Suprapubic skin (tissue), 4 donors: ENCODE data around the gene ZFAND3. TPM values are rescaled to one million over a fixed set of nuclear protein-coding genes. Genes with fewer than 3 reads are reported as not detected.

ENCODE experiments used
- DNase-seq, 2 donors: peaks; one replicate each; pipeline ENCODE4 v3.0.0-alpha.2; 2019; ENCODE audit warnings: low spot score in 2 of 2
- H3K27ac ChIP-seq: fragments of 200-600 bp; sonication (generic); one replicate; pipeline ENCODE4 v1.5.1; 2019
- H3K27me3 ChIP-seq: fragments of 200-600 bp; sonication (generic); one replicate; pipeline ENCODE4 v1.5.1; 2019
- H3K36me3 ChIP-seq: fragments of 200-600 bp; sonication (generic); one replicate; pipeline ENCODE4 v1.5.1; 2019
- H3K4me1 ChIP-seq: fragments of 200-600 bp; sonication (generic); one replicate; pipeline ENCODE4 v1.5.1; 2019
- H3K4me3 ChIP-seq: fragments of 200-600 bp; sonication (generic); one replicate; pipeline ENCODE4 v1.5.1; 2019; ENCODE audit warnings: mild to moderate bottlenecking
- H3K9me3 ChIP-seq: fragments of 200-600 bp; sonication (generic); one replicate; pipeline ENCODE4 v1.5.1; 2019
- CTCF ChIP-seq, 2 donors: fragments of 200-600 bp in 1 of 2; fragments of 450-650 bp in 1 of 2; sonication (generic) in 1 of 2; IDR thresholded peaks; one replicate each; pipeline ENCODE4 v1.5.1; 2016 to 2019; ENCODE audit warnings: antibody characterized with exemption in 2 of 2, mild to moderate bottlenecking in 1 of 2, moderate library complexity in 1 of 2
- EP300 ChIP-seq: sonication (generic); formaldehyde crosslinking; IDR thresholded peaks from one replicate; pipeline ENCODE4 v1.6.1; 2017; ENCODE audit warnings: antibody characterized with exemption
- POLR2A ChIP-seq, 2 donors: fragments of 450-650 bp; IDR thresholded peaks; one replicate each; pipeline ENCODE4 v1.6.1; 2017; ENCODE audit warnings: antibody characterized with exemption in 2 of 2, mild to moderate bottlenecking in 2 of 2, moderate library complexity in 2 of 2
- POLR2AphosphoS5 ChIP-seq, 3 donors: sonication (generic); formaldehyde crosslinking; IDR thresholded peaks; one replicate each; pipeline ENCODE4 v1.6.1; 2017; ENCODE audit warnings: antibody characterized with exemption in 3 of 3
- WGBS: methylation state at CpG from one replicate; pipeline ENCODE4 v1.1.5; 2018; 5-methylcytosine and 5-hydroxymethylcytosine counted together
- total RNA-seq, 4 donors: library from RNA; depleted of rRNA; stranded (reverse); fragments of >200 nt; gene quantifications; one replicate each; pipeline ENCODE4 v1.1.0, GENCODE V29; 2016

Gene ZFAND3
- total RNA-seq, 4 donors from 2014 or later, result 31.1 to 41.0 (median 36.3) TPM

GRCh38 chr6:37845026-37845911 lies 25.7 kb downstream of the ZFAND3 start:
- DNase-seq, result no peak
- H3K4me3 ChIP-seq, result no peak overlapping the region
- no peaks in the 10 kb centered on the region for H3K36me3 ChIP-seq
- no peak for TF ChIP-seq CTCF (IDR thresholded peaks at IDR 0.05)
- no peaks in the 10 kb centered on the region for H3K9me3 ChIP-seq
- peaks cover 39% of the 10 kb centered on the region for H3K4me1 ChIP-seq
- H3K27ac ChIP-seq, result no peak overlapping the region
- H3K27me3 ChIP-seq, result no peaks in the 10 kb centered on the region
- WGBS, result 59% methylated on average over 6 of the region's 6 CpGs

GRCh38 chr6:37845930-37846329 lies 26.4 kb downstream of the ZFAND3 start:
- TF ChIP-seq POLR2A (IDR thresholded peaks at IDR 0.05), result no peak
- no peak for TF ChIP-seq CTCF (IDR thresholded peaks at IDR 0.05)
- no peak for TF ChIP-seq POLR2AphosphoS5 (IDR thresholded peaks at IDR 0.05)
- TF ChIP-seq EP300, result no peak
- Histone ChIP-seq H3K4me1 (peaks cover 39% of the 10 kb centered on the region), H3K27ac (no peak overlapping the region), H3K27me3 (no peaks in the 10 kb centered on the region), H3K9me3 (no peaks in the 10 kb centered on the region), H3K36me3 (no peaks in the 10 kb centered on the region), H3K4me3 (no peak overlapping the region)
- DNase-seq, result no peak

- no peaks in the 10 kb centered on the region for H3K9me3 ChIP-seq
- DNase-seq, result no peak
- no peak for TF ChIP-seq POLR2AphosphoS5 (IDR thresholded peaks at IDR 0.05)
- no peak for TF ChIP-seq POLR2A (IDR thresholded peaks at IDR 0.05)
- TF ChIP-seq CTCF (IDR thresholded peaks at IDR 0.05), result no peak
- no peak for TF ChIP-seq EP300
- H3K4me1 ChIP-seq, result peaks cover 45% of the 10 kb centered on the region
- no peak overlapping the region for H3K4me3 ChIP-seq
- no peak overlapping the region for H3K27ac ChIP-seq
- no peaks in the 10 kb centered on the region for H3K27me3 ChIP-seq
- 87% methylated on average over 3 of the region's 3 CpGs for WGBS
- H3K36me3 ChIP-seq, result no peaks in the 10 kb centered on the region
Observed at GRCh38 chr6:37847704-37848103, 28.2 kb downstream of the ZFAND3 start.

- no peak for TF ChIP-seq POLR2A (IDR thresholded peaks at IDR 0.05)
- no peak for TF ChIP-seq EP300
- TF ChIP-seq CTCF (IDR thresholded peaks at IDR 0.05), result no peak
- no peak for TF ChIP-seq POLR2AphosphoS5 (IDR thresholded peaks at IDR 0.05)
- 66% methylated on average over 4 of the region's 4 CpGs for WGBS
- Histone ChIP-seq H3K4me3 (no peak overlapping the region), H3K9me3 (no peaks in the 10 kb centered on the region), H3K4me1 (peaks cover 45% of the 10 kb centered on the region), H3K27ac (no peak overlapping the region), H3K27me3 (no peaks in the 10 kb centered on the region), H3K36me3 (no peaks in the 10 kb centered on the region)
- no peak for DNase-seq
Observed at GRCh38 chr6:37848371-37848770, 28.8 kb downstream of the ZFAND3 start.

DNA sequence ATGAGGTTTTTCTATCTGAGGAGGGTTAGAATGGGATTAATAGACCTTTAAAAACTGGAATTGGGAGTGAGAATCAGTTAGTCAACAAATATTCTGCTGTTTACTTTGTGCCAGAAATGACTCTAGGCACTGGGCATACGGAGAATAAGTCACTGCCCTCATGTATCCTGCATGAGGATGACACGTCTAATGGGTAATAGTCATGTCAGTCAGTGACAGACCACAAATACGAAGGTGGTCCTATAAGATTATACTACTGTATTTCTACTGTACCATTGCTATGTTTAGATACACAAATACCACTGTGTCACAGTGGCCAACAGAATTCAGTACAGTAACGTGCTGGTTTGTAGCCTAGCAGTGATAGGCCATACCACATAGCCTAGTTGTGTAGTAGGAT lies 30.7 kb downstream of the ZFAND3 start:
- TF ChIP-seq EP300, result no peak
- no peak for TF ChIP-seq CTCF (IDR thresholded peaks at IDR 0.05)
- TF ChIP-seq POLR2AphosphoS5 (IDR thresholded peaks at IDR 0.05), result no peak
- no peak for TF ChIP-seq POLR2A (IDR thresholded peaks at IDR 0.05)
- Histone ChIP-seq H3K27me3 (no peaks in the 10 kb centered on the region), H3K4me3 (no peak overlapping the region), H3K27ac (no peak overlapping the region), H3K36me3 (no peaks in the 10 kb centered on the region), H3K4me1 (peaks cover 37% of the 10 kb centered on the region), H3K9me3 (no peaks in the 10 kb centered on the region)
- WGBS, result 84% methylated on average over 4 of the region's 4 CpGs
- no peak for DNase-seq
